ENCODE measurements around the gene MCRIP2. TPM values are rescaled to one million over a fixed set of nuclear protein-coding genes. Genes with fewer than 3 reads are reported as not detected.

Gene MCRIP2
- total and polyA plus RNA-seq, 9 of the 15 experiments (the other 6 are each of a cell fraction or from before 2014, with no cell fraction given): 0.80 to 120 (median 35.2) TPM

DNA sequence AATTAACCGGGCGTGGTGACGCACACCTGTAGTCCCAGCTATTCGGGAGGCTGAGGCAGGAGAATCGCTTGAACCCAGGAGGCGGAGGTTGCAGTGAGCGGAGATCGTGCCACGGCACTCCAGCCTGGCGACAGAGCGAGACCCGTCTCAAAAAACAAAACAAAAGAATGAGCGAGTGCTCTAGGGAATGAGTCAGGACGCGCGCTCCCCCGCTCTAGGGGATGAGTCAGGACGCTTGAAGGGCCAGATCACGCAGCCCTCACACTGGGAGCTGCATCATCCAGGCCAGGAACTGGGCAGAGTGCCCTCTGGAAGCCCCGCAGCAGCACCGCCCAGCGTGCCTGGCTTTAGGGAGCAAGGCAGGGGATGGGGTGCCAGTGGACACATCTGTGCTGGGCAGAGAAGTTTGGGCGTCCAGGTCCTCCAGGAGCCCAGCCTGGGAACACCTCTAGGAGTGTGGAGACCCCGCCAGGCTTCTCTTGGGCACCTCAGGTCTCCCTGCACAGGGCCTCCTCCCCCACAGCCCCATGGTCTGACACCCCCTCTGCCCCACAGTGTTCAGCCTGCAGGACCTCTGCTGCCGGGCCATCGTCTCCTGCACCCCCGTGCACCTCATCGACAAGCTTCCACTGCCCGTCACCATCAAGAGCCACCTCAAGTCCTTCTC is 14.7 kb upstream of the MCRIP2 start (continued):
- TF ChIP-seq JUND (IDR thresholded peaks at IDR 0.05; ENCODE audit: borderline replicate concordance, low read depth, low read length) (peak; percentile 88), JUND (tag; IDR thresholded peaks at IDR 0.05; ENCODE audit: borderline replicate concordance, low read depth, low read length) (peak; percentile 50; the same call in 1 of the 3 replicates), FIP1L1 (IDR thresholded peaks at IDR 0.05; ENCODE audit: low read depth, low read length, poor library complexity, severe bottlenecking) (no peak), PRPF4 (IDR thresholded peaks at IDR 0.05; ENCODE audit: insufficient read depth, low read depth, low read length, poor library complexity, severe bottlenecking) (no peak), ZSCAN29 (IDR thresholded peaks at IDR 0.05) (no peak), ARID4B (CRISPR knock-in tag; IDR thresholded peaks at IDR 0.05) (0 out of 2 replicates have a peak, but pooled peaks have one; percentile 17), E4F1 (CRISPR knock-in tag; IDR thresholded peaks at IDR 0.05; ENCODE audit: borderline replicate concordance) (no peak), MAFK (IDR thresholded peaks at IDR 0.05; ENCODE audit: low read length) (peak; percentile 61), MYNN (IDR thresholded peaks at IDR 0.05) (peak; percentile 47; the same call in 1 of the 2 replicates), MYNN (CRISPR knock-in tag; IDR thresholded peaks at IDR 0.05) (no peak), BHLHE40 (IDR thresholded peaks at IDR 0.05; ENCODE audit: low read length) (peak; percentile 57), RNF2 (IDR thresholded peaks at IDR 0.05) (no peak), RBFOX2 (IDR thresholded peaks at IDR 0.05; ENCODE audit: low read depth, low read length) (no peak), CBX2 (IDR thresholded peaks at IDR 0.05; ENCODE audit: insufficient read depth, low read length, poor library complexity, severe bottlenecking) (no peak), HSF4 (CRISPR knock-in tag; IDR thresholded peaks at IDR 0.05; ENCODE audit: borderline replicate concordance) (no peak), MLLT1 (IDR thresholded peaks at IDR 0.05) (peak in 1 of 2 experiments; percentile 94; a peak in 3 of 4 replicates), NRF1 (conservative IDR thresholded peaks at IDR 0.05 in 1 of 2, IDR thresholded peaks at IDR 0.05 in 1 of 2) (peak; percentile 26 to 38; a peak in 2 of 4 replicates)
